ENCODE data around the gene CHD5.

CHD5 gene

GRCh38 chr1:6090288-6090687, 89.8 kb downstream of the CHD5 start:
- H3K79me1 ChIP-seq (ENCODE audit: low read length), result no peaks in the 10 kb centered on the region
- WGBS (ENCODE audit: extremely low coverage, insufficient coverage, insufficient read length), result no CpG with 5 or more reads among the region's 18 CpGs
- no peak overlapping the region for H2AK5ac ChIP-seq (ENCODE audit: low read length)
- H4K12ac ChIP-seq (ENCODE audit: low read depth, low read length), result no peak overlapping the region
- no peak for DNase-seq
- no peaks in the 10 kb centered on the region for H3K9me3 ChIP-seq (ENCODE audit: insufficient read depth, low read depth, low read length)
- H4K91ac ChIP-seq (ENCODE audit: low read depth, low read length), result no peak overlapping the region
- no peak overlapping the region for H3K4ac ChIP-seq (ENCODE audit: low read depth, low read length)
- no peaks in the 10 kb centered on the region for H3K27me3 ChIP-seq (ENCODE audit: insufficient read depth, low read length)
- H3K4me3 ChIP-seq (ENCODE audit: low read depth, low read length), result no peak overlapping the region
- H3K36me3 ChIP-seq (ENCODE audit: control insufficient read depth in 1 of 2, insufficient read depth in 2 of 2, low read length in 2 of 2), result no peaks in the 10 kb centered on the region
- H3K23ac ChIP-seq (ENCODE audit: low read length), result no peak overlapping the region
- no peaks in the 10 kb centered on the region for H3K4me1 ChIP-seq (ENCODE audit: control insufficient read depth in 1 of 2, insufficient read depth in 2 of 2, low read length in 2 of 2)
- H3K18ac ChIP-seq (ENCODE audit: low read length), result no peak overlapping the region
- no peak overlapping the region for H3K14ac ChIP-seq (ENCODE audit: low read length)
- H2BK12ac ChIP-seq (ENCODE audit: low read length), result no peak overlapping the region
- H2BK5ac ChIP-seq (ENCODE audit: low read depth, low read length, poor library complexity), result no peak overlapping the region
- H3K79me2 ChIP-seq (ENCODE audit: control insufficient read depth, insufficient read depth, low read length, poor library complexity), result no peaks in the 10 kb centered on the region
- no peak overlapping the region for H2BK120ac ChIP-seq (ENCODE audit: insufficient read depth, low read length, poor library complexity)
- no peak overlapping the region for H2AFZ ChIP-seq (ENCODE audit: insufficient read depth, low read length, poor library complexity)
- no peak overlapping the region for H3K9ac ChIP-seq (ENCODE audit: low read length)
- no peak overlapping the region for H3K27ac ChIP-seq (ENCODE audit: low read depth, low read length)
- no peak overlapping the region for H3K4me2 ChIP-seq (ENCODE audit: low read length)
- no peak overlapping the region for H4K8ac ChIP-seq (ENCODE audit: low read depth, low read length)

GRCh38 chr1:6088956-6089355, 91.2 kb downstream of the CHD5 start:
- DNase-seq, result no peak
- Histone ChIP-seq H3K18ac (ENCODE audit: low read length) (no peak overlapping the region), H3K79me2 (ENCODE audit: control insufficient read depth, insufficient read depth, low read length, poor library complexity) (no peaks in the 10 kb centered on the region), H2BK120ac (ENCODE audit: insufficient read depth, low read length, poor library complexity) (no peak overlapping the region), H4K12ac (ENCODE audit: low read depth, low read length) (no peak overlapping the region), H3K27ac (ENCODE audit: low read depth, low read length) (no peak overlapping the region), H3K23ac (ENCODE audit: low read length) (no peak overlapping the region), H3K9me3 (ENCODE audit: insufficient read depth, low read depth, low read length) (no peaks in the 10 kb centered on the region), H3K14ac (ENCODE audit: low read length) (no peak overlapping the region), H3K4me1 (ENCODE audit: control insufficient read depth in 1 of 2, insufficient read depth in 2 of 2, low read length in 2 of 2) (no peaks in the 10 kb centered on the region), H3K4me2 (ENCODE audit: low read length) (no peak overlapping the region), H3K27me3 (ENCODE audit: insufficient read depth, low read length) (no peaks in the 10 kb centered on the region), H4K8ac (ENCODE audit: low read depth, low read length) (no peak overlapping the region), H2AK5ac (ENCODE audit: low read length) (no peak overlapping the region), H4K91ac (ENCODE audit: low read depth, low read length) (no peak overlapping the region), H3K4ac (ENCODE audit: low read depth, low read length) (no peak overlapping the region), H2BK5ac (ENCODE audit: low read depth, low read length, poor library complexity) (no peak overlapping the region), H3K9ac (ENCODE audit: low read length) (no peak overlapping the region), H2AFZ (ENCODE audit: insufficient read depth, low read length, poor library complexity) (no peak overlapping the region), H3K36me3 (ENCODE audit: control insufficient read depth in 1 of 2, insufficient read depth in 2 of 2, low read length in 2 of 2) (no peaks in the 10 kb centered on the region), H2BK12ac (ENCODE audit: low read length) (no peak overlapping the region), H3K79me1 (ENCODE audit: low read length) (no peaks in the 10 kb centered on the region), H3K4me3 (ENCODE audit: low read depth, low read length) (no peak overlapping the region)
- no CpG with 5 or more reads among the region's 19 CpGs for WGBS (ENCODE audit: extremely low coverage, insufficient coverage, insufficient read length)

DNA sequence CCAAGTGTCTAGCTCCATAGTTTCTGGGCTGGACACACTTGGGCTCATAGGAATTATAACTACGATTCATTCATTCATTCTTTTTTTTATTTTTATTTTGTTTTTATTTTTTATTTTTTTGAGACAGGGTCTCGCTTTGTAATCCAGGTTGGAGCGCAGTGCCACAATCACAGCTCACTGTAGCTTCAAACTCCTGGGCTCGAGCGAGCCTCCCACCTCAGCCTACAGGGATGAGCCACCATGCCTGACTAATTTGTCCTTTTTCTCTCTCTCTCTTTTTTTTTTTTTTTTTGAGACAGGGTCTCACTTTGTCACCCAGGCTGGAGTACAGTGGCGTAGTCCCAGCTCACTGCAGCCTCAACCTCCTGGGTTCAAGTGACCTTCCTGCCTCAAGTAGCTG, 92.2 kb downstream of the CHD5 start:
- no peak overlapping the region for H2BK12ac ChIP-seq (ENCODE audit: low read length)
- H3K9ac ChIP-seq (ENCODE audit: low read length), result no peak overlapping the region
- no peak overlapping the region for H3K4me3 ChIP-seq (ENCODE audit: low read depth, low read length)
- no peak overlapping the region for H4K91ac ChIP-seq (ENCODE audit: low read depth, low read length)
- no peak overlapping the region for H3K27ac ChIP-seq (ENCODE audit: low read depth, low read length)
- H2BK5ac ChIP-seq (ENCODE audit: low read depth, low read length, poor library complexity), result no peak overlapping the region
- H3K23ac ChIP-seq (ENCODE audit: low read length), result no peak overlapping the region
- H4K8ac ChIP-seq (ENCODE audit: low read depth, low read length), result no peak overlapping the region
- no peaks in the 10 kb centered on the region for H3K27me3 ChIP-seq (ENCODE audit: insufficient read depth, low read length)
- H3K14ac ChIP-seq (ENCODE audit: low read length), result no peak overlapping the region
- no peak for DNase-seq
- no peak overlapping the region for H2AK5ac ChIP-seq (ENCODE audit: low read length)
- H2AFZ ChIP-seq (ENCODE audit: insufficient read depth, low read length, poor library complexity), result no peak overlapping the region
- H2BK120ac ChIP-seq (ENCODE audit: insufficient read depth, low read length, poor library complexity), result no peak overlapping the region
- no peak overlapping the region for H4K12ac ChIP-seq (ENCODE audit: low read depth, low read length)
- no peaks in the 10 kb centered on the region for H3K79me2 ChIP-seq (ENCODE audit: control insufficient read depth, insufficient read depth, low read length, poor library complexity)
- H3K4ac ChIP-seq (ENCODE audit: low read depth, low read length), result no peak overlapping the region
- H3K4me2 ChIP-seq (ENCODE audit: low read length), result no peak overlapping the region
- no CpG with 5 or more reads among the region's 6 CpGs for WGBS (ENCODE audit: extremely low coverage, insufficient coverage, insufficient read length)
- no peaks in the 10 kb centered on the region for H3K4me1 ChIP-seq (ENCODE audit: control insufficient read depth in 1 of 2, insufficient read depth in 2 of 2, low read length in 2 of 2)
- H3K18ac ChIP-seq (ENCODE audit: low read length), result no peak overlapping the region
- no peaks in the 10 kb centered on the region for H3K9me3 ChIP-seq (ENCODE audit: insufficient read depth, low read depth, low read length)
- no peaks in the 10 kb centered on the region for H3K36me3 ChIP-seq (ENCODE audit: control insufficient read depth in 1 of 2, insufficient read depth in 2 of 2, low read length in 2 of 2)
- H3K79me1 ChIP-seq (ENCODE audit: low read length), result no peaks in the 10 kb centered on the region

- H4K8ac ChIP-seq (ENCODE audit: low read depth, low read length), result no peak overlapping the region
- H3K23ac ChIP-seq (ENCODE audit: low read length), result no peak overlapping the region
- no peak overlapping the region for H3K27ac ChIP-seq (ENCODE audit: low read depth, low read length)
- H3K4me3 ChIP-seq (ENCODE audit: low read depth, low read length), result no peak overlapping the region
- no peak for DNase-seq
- no peaks in the 10 kb centered on the region for H3K4me1 ChIP-seq (ENCODE audit: control insufficient read depth in 1 of 2, insufficient read depth in 2 of 2, low read length in 2 of 2)
- no peak overlapping the region for H3K4ac ChIP-seq (ENCODE audit: low read depth, low read length)
- no peak overlapping the region for H3K18ac ChIP-seq (ENCODE audit: low read length)
- H3K27me3 ChIP-seq (ENCODE audit: insufficient read depth, low read length), result no peaks in the 10 kb centered on the region
- no peak overlapping the region for H3K14ac ChIP-seq (ENCODE audit: low read length)
- no peak overlapping the region for H2AK5ac ChIP-seq (ENCODE audit: low read length)
- no peaks in the 10 kb centered on the region for H3K9me3 ChIP-seq (ENCODE audit: insufficient read depth, low read depth, low read length)
- no peak overlapping the region for H2BK12ac ChIP-seq (ENCODE audit: low read length)
- H3K79me1 ChIP-seq (ENCODE audit: low read length), result no peaks in the 10 kb centered on the region
- no peak overlapping the region for H2AFZ ChIP-seq (ENCODE audit: insufficient read depth, low read length, poor library complexity)
- H3K36me3 ChIP-seq (ENCODE audit: control insufficient read depth in 1 of 2, insufficient read depth in 2 of 2, low read length in 2 of 2), result no peaks in the 10 kb centered on the region
- H4K91ac ChIP-seq (ENCODE audit: low read depth, low read length), result no peak overlapping the region
- H2BK120ac ChIP-seq (ENCODE audit: insufficient read depth, low read length, poor library complexity), result no peak overlapping the region
- no peaks in the 10 kb centered on the region for H3K79me2 ChIP-seq (ENCODE audit: control insufficient read depth, insufficient read depth, low read length, poor library complexity)
- H3K9ac ChIP-seq (ENCODE audit: low read length), result peak overlapping the region; percentile 10
- H4K12ac ChIP-seq (ENCODE audit: low read depth, low read length), result no peak overlapping the region
- no peak overlapping the region for H2BK5ac ChIP-seq (ENCODE audit: low read depth, low read length, poor library complexity)
- H3K4me2 ChIP-seq (ENCODE audit: low read length), result no peak overlapping the region
- no CpG with 5 or more reads among the region's 14 CpGs for WGBS (ENCODE audit: extremely low coverage, insufficient coverage, insufficient read length)
Measured at GRCh38 chr1:6087377-6087772, 92.7 kb downstream of the CHD5 start.

All from trophoblast cell (in vitro differentiated cells and primary cell).